Adipose tissue (tissue), 3 donors: Measurements from ENCODE around the gene MAGI2. TPM values are rescaled to one million over a fixed set of nuclear protein-coding genes. Genes with fewer than 3 reads are reported as not detected.

ENCODE experiments used
- H3K27ac ChIP-seq: one replicate; pipeline ENCODE4 v1.5.1; 2013; ENCODE audit warnings: low read depth, low read length
- WGBS, 3 donors: extraction: QIAGEN DNeasy Blood & Tissue Kit; methylation state at CpG; one replicate each; pipeline ENCODE4 v1.1.7; 2013; 5-methylcytosine and 5-hydroxymethylcytosine counted together
- polyA plus RNA-seq, 3 donors: library from polyadenylated mRNA; stranded (reverse); fragments of 200-250 nt; gene quantifications; one replicate each; pipeline ENCODE4 v1.2.3, GENCODE V29; 2013
- donor health status: healthy with polysubstance abuse.
- donor health status: Bipolar disorder and iron deficiency.
- donor health status: healthy.

The MAGI2 gene
- polyA plus RNA-seq, 3 donors, result 0.81 to 3.2 (median 2.2) TPM

DNA sequence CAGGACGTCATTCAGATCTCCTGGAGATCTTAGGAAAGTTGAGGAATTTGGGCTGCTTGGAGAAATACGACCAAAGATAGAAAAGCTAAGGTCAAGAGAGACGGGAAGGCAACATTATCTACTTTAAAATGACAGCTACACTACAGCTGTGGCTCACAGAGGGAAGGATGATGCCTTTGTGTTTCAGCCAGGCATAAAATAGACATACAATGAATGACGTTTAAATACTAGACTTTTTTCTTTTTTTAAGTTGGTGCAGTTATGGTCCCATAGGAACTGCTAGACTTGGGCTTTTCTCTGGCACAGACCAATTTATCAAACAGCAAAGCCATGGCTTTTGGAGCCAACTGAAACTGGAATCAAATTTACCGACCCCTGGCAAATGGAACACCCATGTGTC lies 164.8 kb downstream of the MAGI2 start:
- H3K27ac ChIP-seq, result no peak overlapping the region
- WGBS, 3 donors, result 49 to 74% (median 73%) methylated on average over 5 of the region's 5 CpGs

DNA sequence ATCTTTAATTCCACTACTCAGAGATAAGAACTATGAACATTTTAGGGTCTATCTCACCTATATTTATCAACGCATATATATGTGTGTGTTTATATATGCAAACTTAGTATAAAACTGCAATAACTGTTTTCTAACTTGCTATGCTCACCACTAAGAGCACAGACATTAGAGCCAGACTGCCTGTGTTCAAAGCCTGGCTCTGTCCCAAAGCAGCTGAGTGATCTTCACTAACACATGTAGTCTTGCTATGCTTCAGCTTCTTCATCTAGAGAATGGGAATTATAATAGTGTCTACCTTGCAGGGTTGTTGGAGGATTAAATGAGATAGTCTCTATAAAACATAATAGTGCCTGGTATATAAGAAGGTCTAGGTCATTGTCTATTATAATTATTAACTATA lies 165.5 kb downstream of the MAGI2 start:
- WGBS, 3 donors, result 79 to 94% (median 84%) methylated on average over 1 of the region's 1 CpG
- H3K27ac ChIP-seq, result no peak overlapping the region

DNA sequence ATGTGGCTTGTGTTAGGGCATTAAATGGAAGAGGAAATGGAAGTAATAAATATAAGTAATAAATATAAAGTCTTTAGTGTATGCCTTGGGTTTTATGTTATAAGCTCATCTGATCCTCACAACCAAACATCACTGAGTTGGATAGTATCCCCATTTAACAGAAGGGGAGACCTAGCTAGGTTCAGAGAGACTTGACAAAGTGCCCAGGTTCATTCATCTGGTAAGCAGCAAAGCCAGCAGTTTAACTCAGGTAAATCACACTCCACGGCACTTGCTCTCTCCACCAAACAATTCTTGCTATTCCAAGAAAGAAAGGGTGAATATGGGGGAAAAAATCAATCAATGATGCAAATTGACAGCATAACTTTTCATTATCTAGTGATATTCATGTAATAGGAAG lies 167.3 kb downstream of the MAGI2 start:
- no peak overlapping the region for H3K27ac ChIP-seq
- WGBS, 3 donors, result 0 to 55% (median 37%) methylated on average over 1 of the region's 1 CpG

DNA sequence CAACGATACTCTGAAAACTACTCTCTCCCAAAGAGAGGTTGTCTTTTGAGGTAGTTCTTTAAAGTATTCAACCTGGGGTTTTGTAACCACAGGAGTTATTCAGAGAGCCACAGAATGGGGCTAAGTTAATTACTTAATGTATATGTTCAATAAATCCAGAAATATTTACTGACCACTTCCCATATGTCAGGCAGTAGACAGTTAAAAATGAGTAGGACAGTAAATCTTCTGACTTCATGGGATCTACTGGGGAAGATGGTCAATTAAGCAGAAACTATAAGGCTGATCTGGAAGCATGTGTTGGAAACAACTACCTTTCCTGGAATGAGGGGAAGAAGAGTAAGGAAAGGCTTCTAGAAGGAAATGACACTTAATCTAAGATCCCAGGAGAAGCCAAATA lies 167.7 kb downstream of the MAGI2 start:
- 84 to 95% (median 93%) methylated on average over 1 of the region's 1 CpG for WGBS, 3 donors
- H3K27ac ChIP-seq, result no peak overlapping the region

DNA sequence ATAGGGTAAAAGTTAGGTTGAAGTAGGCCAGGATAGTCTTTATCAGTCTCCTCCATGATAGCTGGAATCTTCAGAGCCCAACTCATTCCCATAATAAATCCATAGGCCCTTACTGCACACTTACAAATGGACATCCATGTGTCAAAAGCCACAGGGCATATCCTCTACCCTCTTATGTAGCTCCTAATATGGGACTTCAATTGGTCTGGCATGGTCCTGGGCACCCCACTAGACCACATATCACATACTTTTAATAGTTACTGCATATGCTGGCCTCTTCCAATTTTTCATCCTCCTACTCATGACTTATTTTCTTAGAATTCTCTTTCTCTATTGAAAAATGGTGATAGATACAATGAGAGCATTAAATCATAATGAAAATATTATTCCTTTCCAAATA lies 169.3 kb downstream of the MAGI2 start:
- H3K27ac ChIP-seq, result no peak overlapping the region

DNA sequence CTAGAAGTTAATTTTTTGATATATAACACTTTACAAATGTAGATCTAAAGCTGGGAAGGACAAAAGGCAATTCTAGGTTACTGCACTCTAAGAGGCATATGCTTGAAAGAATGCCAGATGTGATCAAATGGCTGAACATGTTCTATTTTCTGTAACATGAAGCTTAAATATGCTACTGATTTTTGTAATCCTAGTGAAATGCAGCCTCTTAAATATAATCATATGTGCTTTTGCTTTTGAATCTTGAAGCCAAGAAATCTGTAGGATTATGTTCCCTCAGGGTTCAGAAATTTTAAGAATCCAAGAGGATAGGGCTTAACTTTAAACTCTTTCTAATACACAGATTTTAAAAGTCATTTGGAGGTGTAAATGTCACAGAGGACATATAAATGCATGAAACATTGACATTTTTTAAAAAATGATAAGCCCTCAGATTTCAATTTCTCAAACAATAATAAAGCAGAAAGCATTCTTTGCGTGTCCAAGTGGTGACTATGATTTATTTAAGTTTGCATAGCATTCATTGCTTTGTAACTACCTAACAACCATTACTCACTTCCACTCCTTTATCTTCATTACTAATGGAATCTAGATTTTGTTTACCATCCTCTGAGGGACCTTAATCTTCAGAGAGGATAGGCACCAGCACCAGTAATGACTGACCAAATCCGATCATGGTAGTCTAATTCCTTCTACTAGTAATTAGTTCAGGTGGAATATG lies 170.4 kb downstream of the MAGI2 start:
- WGBS, 3 donors, result 41 to 77% (median 75%) methylated on average over 2 of the region's 2 CpGs
- no peak overlapping the region for H3K27ac ChIP-seq

DNA sequence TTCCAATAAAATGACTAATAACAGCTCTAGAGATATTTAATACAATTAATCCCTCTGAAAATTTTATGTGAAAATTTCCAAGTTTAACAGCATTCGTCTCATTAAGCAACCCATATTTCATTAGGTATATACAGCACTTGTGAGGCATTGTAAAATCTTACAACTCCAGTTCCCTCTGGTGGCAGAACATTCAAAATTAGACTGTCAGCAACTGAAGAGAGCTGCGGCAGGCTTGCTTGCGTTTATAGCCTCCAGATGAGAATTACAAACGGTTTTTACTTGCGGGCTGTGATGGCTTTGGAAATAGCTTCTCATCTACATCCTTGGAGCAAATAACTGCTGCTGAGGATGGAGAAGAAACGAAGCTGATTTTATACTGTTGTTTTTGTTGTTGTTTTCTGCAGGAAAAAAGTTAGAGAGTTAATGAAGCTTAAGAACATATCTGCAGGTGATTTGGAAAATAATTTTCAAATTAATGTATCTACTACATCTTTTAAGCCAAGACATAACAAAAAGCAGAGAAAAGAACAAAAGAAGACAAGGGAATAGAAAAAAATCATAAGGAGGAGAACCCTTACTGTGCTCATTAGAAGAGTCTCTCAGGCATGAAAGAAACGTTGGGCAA lies 171.3 kb downstream of the MAGI2 start:
- H3K27ac ChIP-seq, result no peak overlapping the region
- 10 to 29% (median 28%) methylated on average over 7 of the region's 7 CpGs for WGBS, 3 donors

DNA sequence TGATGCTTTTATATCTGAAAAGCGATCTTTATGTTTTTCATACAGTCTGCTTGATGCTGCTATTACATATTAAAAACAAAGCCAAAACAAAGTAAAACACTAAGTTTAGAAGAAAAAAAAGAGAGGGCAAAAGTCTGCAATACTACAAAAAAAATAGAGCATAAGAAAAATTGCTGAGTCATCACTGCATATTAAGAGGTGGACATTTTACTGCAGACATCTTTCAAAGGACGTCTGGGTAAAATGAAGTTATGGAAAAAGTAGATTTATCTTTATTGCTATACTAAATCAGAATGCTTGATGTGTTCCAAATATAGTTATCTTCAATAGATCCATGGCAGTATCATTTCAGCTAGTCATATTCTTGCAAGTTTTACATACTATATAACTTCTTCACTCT lies 172.0 kb downstream of the MAGI2 start:
- 50 to 62% (median 61%) methylated on average over 2 of the region's 2 CpGs for WGBS, 3 donors
- H3K27ac ChIP-seq, result no peak overlapping the region

DNA sequence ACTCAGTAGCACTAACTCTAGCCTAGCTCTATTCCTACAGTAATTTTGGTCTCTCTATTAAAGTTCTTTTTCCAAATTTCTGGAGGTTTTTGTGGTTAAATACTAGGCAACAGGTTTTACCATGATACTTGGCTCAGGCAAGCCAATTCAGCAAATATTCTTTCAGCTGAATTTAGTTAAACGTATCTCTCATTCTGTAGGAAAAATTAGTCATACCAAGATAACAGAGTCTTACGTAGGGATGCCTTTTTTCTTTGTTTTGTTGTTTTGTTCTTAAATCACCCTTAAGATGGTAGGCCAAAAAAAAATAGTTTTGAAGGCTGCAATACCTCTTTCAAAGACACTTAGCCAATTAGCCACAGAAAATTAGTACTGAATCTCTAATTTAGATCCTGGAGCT lies 180.5 kb downstream of the MAGI2 start:
- 69 to 74% (median 72%) methylated on average over 2 of the region's 2 CpGs for WGBS, 3 donors
- H3K27ac ChIP-seq, result no peak overlapping the region

DNA sequence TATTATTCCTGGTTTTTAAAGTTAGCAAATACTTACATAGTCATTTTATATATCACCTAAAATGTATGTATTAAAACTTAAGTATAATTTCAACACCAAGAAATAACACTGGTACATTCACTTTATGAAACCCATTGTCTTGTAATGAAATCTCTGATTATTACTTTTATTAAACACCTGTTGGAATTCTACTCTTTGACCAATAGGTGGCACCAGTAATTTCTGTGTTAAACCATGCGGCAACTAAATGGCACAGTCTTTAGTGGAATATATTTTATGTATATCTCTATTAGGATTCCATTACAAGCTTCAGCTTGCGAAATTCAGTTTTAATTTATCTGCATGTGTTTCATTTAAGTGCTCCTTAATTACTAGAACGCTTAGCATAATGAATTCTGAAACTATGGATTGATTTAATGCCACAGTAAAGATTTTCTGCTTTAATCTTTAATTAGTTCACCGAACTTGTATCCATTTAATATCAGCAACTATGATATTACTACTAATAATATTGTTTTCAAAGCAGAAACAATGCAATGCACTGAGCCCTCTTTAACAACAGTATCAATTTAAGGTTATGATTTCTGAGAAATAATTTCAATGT lies 181.3 kb downstream of the MAGI2 start:
- no peak overlapping the region for H3K27ac ChIP-seq
- 27 to 37% (median 35%) methylated on average over 4 of the region's 4 CpGs for WGBS, 3 donors

DNA sequence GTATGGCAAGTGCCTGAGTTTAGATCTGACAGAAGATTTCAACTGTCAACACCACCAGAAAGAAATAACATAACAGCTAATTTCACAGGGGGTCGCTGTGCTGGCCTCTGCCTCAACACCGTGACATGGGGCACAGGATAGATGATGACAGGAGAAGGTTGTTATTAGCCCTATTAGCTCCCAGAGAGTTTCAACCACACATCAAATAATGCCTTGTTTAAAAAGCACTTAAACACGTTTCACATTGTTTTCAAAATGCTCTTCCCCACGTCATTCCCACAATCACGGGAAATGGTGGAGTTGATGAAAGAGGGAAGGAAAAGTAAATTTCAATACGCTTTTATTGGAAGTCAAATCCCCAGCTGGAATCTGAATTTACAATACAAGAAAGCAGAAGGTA lies 184.7 kb downstream of the MAGI2 start:
- 29 to 72% (median 66%) methylated on average over 6 of the region's 6 CpGs for WGBS, 3 donors
- H3K27ac ChIP-seq, result no peak overlapping the region

DNA sequence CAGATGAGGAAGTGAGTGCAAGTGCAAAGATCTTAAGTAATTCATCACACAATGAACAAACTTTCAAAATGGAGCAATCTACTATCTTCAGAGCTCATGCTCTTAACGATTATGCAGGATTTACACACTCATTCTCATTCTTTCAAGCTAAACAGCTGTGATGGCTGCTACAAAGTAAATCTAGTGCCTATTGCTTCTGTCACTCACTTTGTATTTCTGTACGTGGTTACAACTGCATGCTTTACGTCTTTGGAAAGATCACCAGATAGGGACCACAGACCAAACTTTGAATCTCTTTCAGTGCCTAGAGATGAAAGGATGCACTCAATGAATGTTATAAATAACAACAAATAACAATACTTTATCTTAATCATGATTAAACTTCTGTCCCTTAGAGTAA lies 194.6 kb downstream of the MAGI2 start:
- no peak overlapping the region for H3K27ac ChIP-seq
- 39 to 66% (median 61%) methylated on average over 3 of the region's 3 CpGs for WGBS, 3 donors

DNA sequence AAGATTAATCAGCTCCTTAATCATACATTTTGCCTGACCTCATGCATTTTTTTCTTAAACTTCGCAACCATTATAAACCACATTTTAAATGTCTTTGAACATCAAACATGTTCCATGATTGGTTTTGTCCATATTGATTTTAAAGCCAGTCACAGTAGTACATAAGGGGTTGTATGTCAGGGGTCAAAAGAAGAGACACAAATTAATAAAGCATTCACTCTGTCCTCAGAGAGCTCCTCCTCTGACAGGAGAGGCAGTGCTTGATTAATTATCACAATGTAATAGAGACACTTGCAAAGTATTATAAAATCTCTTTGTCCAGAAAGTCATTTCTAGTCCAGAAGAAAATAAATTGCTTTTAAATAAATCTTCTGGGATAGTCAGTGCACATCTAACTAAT lies 195.5 kb downstream of the MAGI2 start:
- 72 to 86% (median 84%) methylated on average over 1 of the region's 1 CpG for WGBS, 3 donors
- H3K27ac ChIP-seq, result no peak overlapping the region

DNA sequence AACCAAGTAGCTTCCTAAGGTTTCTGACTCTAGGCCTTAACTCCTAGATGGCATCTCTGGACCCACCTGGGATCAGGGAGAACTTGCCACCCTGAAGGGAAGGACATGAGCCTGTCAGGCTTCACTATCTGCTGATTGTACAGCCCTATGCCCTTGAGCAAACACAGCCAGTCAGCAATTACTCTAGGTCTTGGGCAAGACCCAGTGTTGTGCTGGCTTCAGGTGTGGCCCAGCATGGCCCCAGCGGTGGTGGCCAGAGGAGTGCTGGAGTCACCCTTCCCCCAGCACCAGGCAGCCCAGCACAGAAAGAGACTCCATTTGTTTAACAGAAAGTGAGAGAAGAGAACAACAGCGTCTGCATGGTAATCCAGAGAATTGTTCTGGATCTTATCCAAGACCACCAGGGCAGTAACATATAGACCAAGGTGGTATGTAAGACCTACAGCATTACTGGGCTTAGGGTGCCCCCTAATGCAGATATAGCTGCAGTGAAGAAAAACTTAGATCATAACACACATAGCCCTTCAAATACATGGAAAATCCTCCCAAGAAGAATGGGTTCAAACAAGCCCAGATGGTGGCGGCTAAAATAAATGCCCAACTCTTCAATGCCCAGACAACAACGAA lies 207.7 kb downstream of the MAGI2 start:
- WGBS, 3 donors, result 66 to 88% (median 82%) methylated on average over 4 of the region's 4 CpGs
- no peak overlapping the region for H3K27ac ChIP-seq

DNA sequence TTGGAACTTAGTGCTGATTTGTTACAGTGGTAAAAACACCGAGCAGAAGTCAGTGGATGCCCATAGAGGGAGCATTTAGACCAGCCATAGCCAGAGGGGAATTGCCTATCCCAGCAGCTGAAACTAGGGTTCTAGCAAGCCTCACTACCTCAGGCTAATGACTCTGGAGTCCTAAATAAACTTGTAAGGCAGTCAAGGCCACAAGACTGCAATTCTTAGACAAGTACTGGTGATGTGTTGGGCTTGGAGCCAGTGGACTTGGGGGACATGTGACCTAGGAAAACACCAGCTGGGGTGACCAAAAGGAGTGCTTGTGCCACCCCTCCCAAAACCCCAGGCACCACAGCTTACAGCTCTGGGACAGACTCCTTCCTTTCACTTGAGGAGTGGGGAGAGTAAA lies 209.0 kb downstream of the MAGI2 start:
- 81 to 94% (median 85%) methylated on average over 1 of the region's 1 CpG for WGBS, 3 donors
- no peak overlapping the region for H3K27ac ChIP-seq

DNA sequence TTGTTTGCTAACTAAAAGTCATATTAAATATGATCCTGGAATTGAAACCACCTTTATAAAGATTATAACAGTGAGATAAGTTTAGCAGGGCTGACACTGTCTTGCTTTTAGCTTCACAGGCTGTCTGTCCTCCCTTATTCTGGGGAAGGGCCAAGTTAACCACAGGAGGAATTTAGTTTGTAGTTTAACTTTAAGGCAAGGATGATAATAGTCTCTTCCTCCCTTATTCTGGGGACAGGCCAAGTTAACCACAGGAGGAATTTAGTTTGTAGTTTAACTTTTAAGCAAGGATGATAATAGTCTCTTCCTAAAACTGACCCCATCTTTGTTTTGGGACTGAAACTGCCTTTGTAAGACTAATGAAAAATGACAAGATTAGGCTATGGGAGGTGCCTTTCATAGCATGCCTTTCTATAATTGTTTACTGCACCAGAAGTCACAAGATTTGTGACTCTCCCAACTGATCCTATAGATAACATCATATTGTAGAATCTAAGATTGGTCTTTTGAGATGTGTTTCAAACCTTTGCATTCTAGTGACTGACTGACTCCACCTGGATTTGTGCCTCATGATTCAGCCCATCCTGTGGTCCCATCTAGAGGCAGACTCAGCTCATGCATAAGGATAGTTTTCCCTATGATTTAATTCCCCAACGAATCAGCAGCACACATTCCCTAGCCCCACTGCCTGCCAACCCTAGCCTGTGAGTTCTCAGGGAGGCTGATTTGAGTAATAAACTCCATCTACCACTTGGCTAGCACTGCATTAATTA lies 212.0 kb downstream of the MAGI2 start:
- H3K27ac ChIP-seq, result no peak overlapping the region
- WGBS, 3 donors, result 51 to 74% (median 68%) methylated on average over 1 of the region's 1 CpG

DNA sequence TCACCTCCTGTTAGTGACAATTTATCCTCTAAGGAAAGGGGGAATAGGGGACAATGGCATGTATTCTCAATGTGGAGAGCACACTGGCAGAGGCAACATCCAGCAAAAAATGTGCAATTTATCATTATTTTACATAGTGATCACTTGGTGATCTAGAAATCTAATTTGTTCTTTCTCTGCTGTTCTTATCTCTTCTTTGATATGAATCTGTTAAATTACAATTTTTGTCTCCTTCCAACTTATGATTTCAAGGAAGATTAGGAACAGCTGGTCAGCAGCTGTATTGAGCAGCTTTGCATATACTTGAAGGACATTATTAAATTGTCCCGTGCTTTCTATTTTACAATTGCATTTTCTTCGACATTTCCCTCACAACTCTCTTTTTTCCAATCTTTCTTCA lies 213.1 kb downstream of the MAGI2 start:
- WGBS, 3 donors, result 56 to 62% (median 58%) methylated on average over 2 of the region's 2 CpGs
- H3K27ac ChIP-seq, result no peak overlapping the region

DNA sequence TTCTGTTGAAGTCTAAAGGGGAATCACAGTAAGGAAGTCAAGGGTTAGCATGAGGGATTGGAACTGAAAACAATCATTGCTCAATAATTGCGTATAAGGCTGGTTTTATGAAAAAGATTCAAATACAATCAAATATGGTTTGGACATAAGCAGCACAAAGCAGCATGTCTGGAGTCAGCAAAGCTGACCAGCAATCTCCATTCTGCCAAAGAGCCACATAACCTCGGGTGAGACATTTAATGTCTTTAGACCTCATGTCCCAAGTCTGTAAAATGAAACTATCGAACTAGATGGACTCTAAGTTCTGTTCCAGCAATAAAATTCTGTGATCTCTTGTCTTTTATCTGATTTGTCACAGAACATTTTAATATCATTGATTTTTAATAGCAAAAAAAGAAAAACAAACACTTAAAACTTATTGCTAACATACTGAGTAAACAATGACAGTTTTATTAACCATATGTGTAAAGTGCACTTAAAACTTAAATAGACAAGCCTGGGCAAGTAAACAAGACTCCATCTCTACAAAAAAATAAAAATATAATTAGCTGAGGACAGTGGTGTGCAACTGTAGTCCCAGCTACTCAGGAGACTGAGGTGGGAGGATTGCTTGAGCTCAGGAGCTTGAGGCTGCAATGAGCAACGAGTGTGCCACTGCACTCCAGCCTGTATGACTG lies 217.0 kb downstream of the MAGI2 start:
- no peak overlapping the region for H3K27ac ChIP-seq
- WGBS, 3 donors, result 61 to 75% (median 72%) methylated on average over 4 of the region's 4 CpGs
